ENCODE measurements around the gene DYRK2. TPM values are rescaled to one million over a fixed set of nuclear protein-coding genes. Genes with fewer than 3 reads are reported as not detected.

Gene DYRK2
- polyA plus RNA-seq (2011; rRNA removed): 33.0 and 38.4 TPM in 2 replicates
- polyA minus RNA-seq (2011; rRNA and poly(A)+ RNA removed): 59.9 and 69.2 TPM in 2 replicates

- peak within 1 kb of the TSS; percentile 84 for H3K4me3 ChIP-seq (ENCODE audit: low read depth, low read length)
- H3K36me3 ChIP-seq (ENCODE audit: control insufficient read depth, insufficient read depth, low read length): no peaks in the 10 kb centered on the region
- H3K27me3 ChIP-seq (ENCODE audit: control insufficient read depth, insufficient read depth, low read length): no peaks in the 10 kb centered on the region
- TF ChIP-seq CTCF (IDR thresholded peaks at IDR 0.05; ENCODE audit: insufficient read depth, low read depth, low read length): no peak
- DNase-seq (ENCODE audit: low read depth): no peak
- ChIA-PET POLR2A (interaction anchor here (0.5 to 0.6 kb wide), 2 partner anchors 194 to 290 kb away, joined by 3 to 4 read pairs; no protein-coding TSS in a partner anchor), CTCF (interaction anchor here (0.6 to 1.7 kb wide), 9 partner anchors 10 to 294 kb away, joined by 3 to 7 read pairs (median 3); no protein-coding TSS in a partner anchor)
Observed at GRCh38 chr12:67648521-67649260, at the start of gene DYRK2. Gene DYRK2 (plus strand): TSS chr12:67648745. CDS start chr12:67649134, 389 bp downstream.

- DNase-seq (ENCODE audit: low read depth): no peak
- CTCF ChIA-PET: interaction anchor here (1.2 kb wide), 1 partner anchor 11 kb away, joined by 3 read pairs; no protein-coding TSS in a partner anchor
- Histone ChIP-seq H3K27me3 (ENCODE audit: control insufficient read depth, insufficient read depth, low read length) (no peaks in the 10 kb centered on the region), H3K4me3 (ENCODE audit: low read depth, low read length) (no peak overlapping the region), H3K36me3 (ENCODE audit: control insufficient read depth, insufficient read depth, low read length) (no peaks in the 10 kb centered on the region)
- POLR2A ChIA-PET: no interaction called here
- TF ChIP-seq CTCF (IDR thresholded peaks at IDR 0.05; ENCODE audit: insufficient read depth, low read depth, low read length): no peak
Observed at GRCh38 chr12:67599691-67600090, 48.9 kb upstream of the DYRK2 start.

- Histone ChIP-seq H3K36me3 (ENCODE audit: control insufficient read depth, insufficient read depth, low read length) (no peaks in the 10 kb centered on the region), H3K4me3 (ENCODE audit: low read depth, low read length) (no peak overlapping the region), H3K27me3 (ENCODE audit: control insufficient read depth, insufficient read depth, low read length) (peaks cover 1% of the 10 kb centered on the region; the same call in 1 of the 2 replicates)
- CTCF ChIA-PET: no interaction called here
- no peak for TF ChIP-seq CTCF (IDR thresholded peaks at IDR 0.05; ENCODE audit: insufficient read depth, low read depth, low read length)
- DNase-seq (ENCODE audit: low read depth): no peak
- POLR2A ChIA-PET: no interaction called here
Observed at GRCh38 chr12:67601126-67601525, 47.4 kb upstream of the DYRK2 start.

GRCh38 chr12:67609226-67609870 lies 39.2 kb upstream of the DYRK2 start:
- ChIA-PET POLR2A (no interaction called here), CTCF (no interaction called here)
- Histone ChIP-seq H3K27me3 (ENCODE audit: control insufficient read depth, insufficient read depth, low read length) (peaks cover 1% of the 10 kb centered on the region), H3K4me3 (ENCODE audit: low read depth, low read length) (no peak overlapping the region), H3K36me3 (ENCODE audit: control insufficient read depth, insufficient read depth, low read length) (no peaks in the 10 kb centered on the region)
- DNase-seq (ENCODE audit: low read depth): no peak
- no peak for TF ChIP-seq CTCF (IDR thresholded peaks at IDR 0.05; ENCODE audit: insufficient read depth, low read depth, low read length)

- no peak for DNase-seq (ENCODE audit: low read depth)
- H3K27me3 ChIP-seq (ENCODE audit: control insufficient read depth, insufficient read depth, low read length): no peaks in the 10 kb centered on the region; the same call in none of the 2 replicates
- POLR2A ChIA-PET: interaction anchor here (0.5 kb wide), 1 partner anchor 257 kb away, joined by 17 read pairs; no protein-coding TSS in a partner anchor
- H3K36me3 ChIP-seq (ENCODE audit: control insufficient read depth, insufficient read depth, low read length): no peaks in the 10 kb centered on the region
- CTCF ChIA-PET: interaction anchor here (0.8 kb wide), 1 partner anchor 43 kb away, joined by 3 read pairs; no protein-coding TSS in a partner anchor
- no peak overlapping the region for H3K4me3 ChIP-seq (ENCODE audit: low read depth, low read length)
- no peak for TF ChIP-seq CTCF (IDR thresholded peaks at IDR 0.05; ENCODE audit: insufficient read depth, low read depth, low read length)
Observed at GRCh38 chr12:67613040-67613439, 35.5 kb upstream of the DYRK2 start.

Data from BJ (cell line).